Activated CD8-positive, alpha-beta memory T cell treated with anti-CD3 and anti-CD28 coated beads, Interleukin-2, amount 50 U/mL, for 4 hours (primary cell): ENCODE results near the gene EXTL2.
"Not testable (repeated sequence)": the region's sequence is repeated elsewhere in the genome, so short reads cannot be mapped to it uniquely, and the experiment has no call there.

Source experiments
- DNase-seq: peaks from one replicate; pipeline ENCODE4 v3.0.0-alpha.2; 2020

EXTL2 gene

DNA sequence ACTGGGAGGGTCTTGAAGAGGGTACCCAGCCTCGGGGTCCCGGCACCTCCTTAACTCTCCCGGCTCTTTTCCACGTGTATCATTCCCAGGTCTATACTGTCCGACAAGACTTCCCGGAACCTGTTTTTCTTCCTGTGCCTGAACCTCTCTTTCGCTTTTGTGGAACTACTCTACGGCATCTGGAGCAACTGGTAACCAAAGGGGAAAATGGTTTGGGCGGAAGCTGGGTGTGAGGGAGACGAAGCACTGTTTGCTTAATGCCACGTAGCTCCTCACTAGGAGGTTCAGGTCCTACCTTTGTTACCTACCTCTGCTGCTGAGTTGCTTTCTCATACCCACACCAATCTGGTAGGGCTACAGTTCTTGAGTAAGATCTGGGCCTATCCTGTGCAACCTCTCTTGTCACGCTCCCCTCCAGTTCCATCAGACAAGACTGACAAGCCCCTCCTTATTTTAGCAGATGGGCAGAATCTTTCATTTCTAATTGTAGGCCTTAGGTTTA is 1.9 kb upstream of the EXTL2 start:
- DNase-seq = peak; percentile 41

DNA sequence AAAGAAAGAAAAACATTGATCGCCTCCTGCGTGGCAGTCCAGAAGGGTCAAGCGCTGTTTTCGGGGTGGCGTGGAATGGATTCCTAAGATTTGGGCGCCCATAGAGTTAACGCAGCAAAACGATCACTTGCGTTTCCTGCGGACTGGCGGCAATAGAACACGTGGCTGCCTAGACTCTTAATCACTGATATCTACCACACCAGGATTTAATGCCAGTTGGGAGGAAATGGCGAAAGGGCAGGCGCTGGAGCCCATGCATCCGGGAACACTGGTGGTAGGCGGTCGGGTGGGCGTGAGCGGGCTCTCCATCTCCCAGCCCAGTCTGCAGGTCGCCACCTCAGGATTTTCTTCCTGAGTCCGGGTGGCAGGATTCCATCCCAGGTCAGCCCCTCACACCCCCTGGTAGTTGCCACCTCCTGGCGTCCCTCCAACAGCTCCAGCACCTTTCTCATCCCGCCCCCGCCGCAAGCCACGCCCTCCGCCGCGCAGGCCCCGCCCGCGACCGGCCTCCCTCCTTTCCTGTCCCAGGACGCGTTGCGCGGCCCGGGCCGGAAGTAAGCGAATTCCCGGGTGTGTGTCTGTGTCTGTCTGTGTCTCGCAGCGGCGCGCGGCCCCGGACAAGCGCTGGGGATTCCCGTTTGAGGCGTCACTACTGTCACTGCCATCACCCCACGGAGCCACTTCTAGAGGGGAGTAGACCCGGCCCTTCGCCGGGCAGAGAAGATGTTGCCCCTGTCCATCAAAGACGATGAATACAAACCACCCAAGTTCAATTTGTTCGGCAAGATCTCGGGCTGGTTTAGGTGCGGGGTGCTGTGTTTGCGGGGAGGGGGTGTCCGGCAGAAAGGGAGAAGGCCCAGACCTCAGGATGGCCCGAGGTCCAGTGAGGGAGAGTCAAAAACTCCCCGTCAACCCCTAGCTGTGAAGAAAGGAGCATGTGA is 1.2 kb upstream of the EXTL2 start, which contains the start of gene SLC30A7:
Gene SLC30A7 (plus strand): TSS at position 551 of the 941 bp plus-strand sequence. CDS start 173 bp downstream, at position 724.
- DNase-seq = peak; percentile 98

GRCh38 chr1:100893718-100894117 is 924 bp downstream of the EXTL2 start:
- no peak for DNase-seq

DNA sequence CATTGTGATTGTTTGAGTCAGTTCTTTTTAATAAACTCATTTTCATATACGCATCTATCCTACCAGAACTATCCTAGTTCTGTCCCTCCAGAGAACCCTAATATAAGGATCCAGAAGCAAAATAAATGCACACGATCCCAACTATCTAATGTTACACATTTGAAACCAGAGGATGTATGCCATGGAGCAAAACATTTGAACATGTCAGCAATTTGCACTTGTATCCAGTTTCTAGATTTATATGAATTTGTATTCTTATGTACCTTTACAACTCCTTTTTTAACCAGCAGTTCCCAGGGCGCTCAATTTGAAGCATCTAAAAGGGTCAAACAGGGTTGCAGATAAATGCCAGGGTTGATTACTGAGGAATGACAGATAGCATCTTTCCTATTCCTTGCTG is 2.1 kb downstream of the EXTL2 start:
- DNase-seq = no peak

DNA sequence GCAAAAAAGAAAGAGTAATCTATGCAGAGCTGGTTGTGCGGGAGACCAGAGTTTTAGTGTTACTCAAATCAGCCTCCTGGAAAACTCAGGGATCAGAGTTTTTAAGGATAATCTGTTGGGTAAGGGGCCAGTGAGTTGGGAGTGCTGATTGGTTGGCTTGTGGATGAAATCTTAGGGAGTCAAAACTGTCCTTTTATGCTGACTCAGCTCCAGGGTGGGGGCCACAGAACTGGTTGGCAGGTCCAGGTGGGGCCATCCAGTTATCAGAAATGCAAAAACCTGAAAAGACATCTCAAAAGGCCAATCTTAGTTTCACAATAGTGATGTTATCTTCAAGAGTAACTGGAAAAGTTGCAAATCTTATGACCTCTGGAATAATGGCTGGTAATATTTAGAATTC is 3.3 kb downstream of the EXTL2 start:
- no peak for DNase-seq

- not testable (repeated sequence) for DNase-seq
These were observed 4.7 kb downstream of the EXTL2 start for GRCh38 chr1:100889869-100890482.

DNA sequence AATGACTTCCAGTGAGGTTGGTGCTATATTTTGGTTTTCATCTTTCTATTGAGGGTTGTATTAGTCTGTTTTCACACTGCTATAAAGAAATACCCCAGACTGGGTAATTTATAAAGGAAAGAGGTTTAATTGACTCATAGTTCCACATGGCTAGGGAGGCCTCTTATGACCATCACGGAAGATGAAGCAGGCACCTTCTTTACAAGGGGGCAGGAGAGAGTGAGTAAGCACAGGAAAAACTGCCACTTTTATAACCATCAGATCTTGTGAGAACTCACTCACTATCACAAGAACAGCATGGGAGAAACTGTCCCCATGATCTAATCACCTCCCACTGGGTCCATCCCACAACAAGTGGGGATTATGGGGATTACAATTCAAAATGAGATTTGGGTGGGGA is 5.6 kb downstream of the EXTL2 start:
- not testable (repeated sequence) for DNase-seq

GRCh38 chr1:100883963-100884362 is 10.7 kb downstream of the EXTL2 start:
- no peak for DNase-seq

DNA sequence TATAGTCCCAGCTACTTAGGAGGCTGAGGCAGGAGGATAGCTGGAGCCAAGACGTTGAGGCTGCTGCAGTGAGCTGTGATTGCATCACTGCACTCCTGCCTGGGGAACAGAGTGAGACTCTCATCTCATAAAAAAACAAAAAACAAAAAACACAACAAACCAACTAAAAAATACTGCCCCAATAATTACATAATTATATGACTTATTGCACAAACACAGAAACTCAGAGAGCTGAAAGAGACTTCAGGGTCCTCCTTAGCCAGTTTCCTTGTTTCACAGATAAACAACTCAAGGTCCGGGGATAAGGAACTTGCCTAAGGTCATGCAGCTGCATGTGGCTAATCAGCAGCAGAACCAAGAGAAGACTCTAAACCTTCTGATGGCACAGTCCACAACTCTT is 11.9 kb downstream of the EXTL2 start:
- no peak for DNase-seq

DNA sequence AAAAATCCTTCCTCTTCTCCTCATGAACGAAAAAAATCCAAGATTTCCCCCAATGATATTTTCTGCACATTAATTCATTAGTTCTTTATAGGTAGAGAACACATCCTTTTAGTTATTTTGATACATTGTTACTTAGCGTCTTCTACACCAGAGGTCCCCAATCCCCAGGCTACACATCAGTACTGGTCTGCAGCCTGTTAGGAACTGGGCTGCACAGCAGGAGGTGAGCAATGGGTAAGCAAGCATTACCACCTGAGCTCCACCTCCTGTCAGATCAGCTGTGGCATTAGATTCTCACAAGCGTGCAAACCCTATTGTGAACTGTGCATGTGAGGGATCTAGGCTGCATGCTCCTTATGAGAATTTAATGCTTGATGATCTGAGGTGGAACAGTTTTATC is 13.0 kb downstream of the EXTL2 start:
- no peak for DNase-seq

- no peak for DNase-seq
These were observed 15.2 kb downstream of the EXTL2 start for GRCh38 chr1:100879422-100879821.

GRCh38 chr1:100876291-100876690 is 18.4 kb downstream of the EXTL2 start:
- no peak for DNase-seq

GRCh38 chr1:100875228-100875627 is 19.4 kb downstream of the EXTL2 start:
- DNase-seq = no peak

GRCh38 chr1:100874433-100874832 is 20.2 kb downstream of the EXTL2 start:
- DNase-seq = no peak

GRCh38 chr1:100869996-100870395 is 24.6 kb downstream of the EXTL2 start:
- DNase-seq = no peak

GRCh38 chr1:100868364-100868995 is 26.2 kb downstream of the EXTL2 start:
- DNase-seq = no peak

- DNase-seq = no peak
These were observed 27.8 kb downstream of the EXTL2 start for GRCh38 chr1:100866901-100867206.

- DNase-seq = no peak
These were observed 28.4 kb downstream of the EXTL2 start for GRCh38 chr1:100866041-100866900.

DNA sequence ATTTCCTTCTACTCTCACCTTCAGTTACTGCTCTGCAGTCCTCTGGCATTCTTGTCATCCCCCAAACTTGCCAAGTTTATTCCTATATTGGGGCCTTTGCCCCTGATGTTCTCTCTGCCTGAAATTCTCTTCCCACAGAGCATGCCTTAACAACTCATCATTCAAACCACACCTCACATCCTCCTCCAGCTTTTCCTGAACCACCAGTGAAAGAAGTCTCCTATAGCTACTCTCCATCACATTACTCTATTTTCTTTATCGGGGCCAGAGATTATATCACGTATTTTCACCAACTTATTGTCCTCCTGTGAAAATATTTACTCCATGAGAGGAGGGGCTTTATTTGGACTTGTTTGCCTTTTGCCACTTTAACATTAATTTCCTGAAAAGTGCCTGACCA is 32.1 kb downstream of the EXTL2 start:
- DNase-seq = no peak

GRCh38 chr1:100861379-100861778 is 33.3 kb downstream of the EXTL2 start:
- DNase-seq = no peak

DNA sequence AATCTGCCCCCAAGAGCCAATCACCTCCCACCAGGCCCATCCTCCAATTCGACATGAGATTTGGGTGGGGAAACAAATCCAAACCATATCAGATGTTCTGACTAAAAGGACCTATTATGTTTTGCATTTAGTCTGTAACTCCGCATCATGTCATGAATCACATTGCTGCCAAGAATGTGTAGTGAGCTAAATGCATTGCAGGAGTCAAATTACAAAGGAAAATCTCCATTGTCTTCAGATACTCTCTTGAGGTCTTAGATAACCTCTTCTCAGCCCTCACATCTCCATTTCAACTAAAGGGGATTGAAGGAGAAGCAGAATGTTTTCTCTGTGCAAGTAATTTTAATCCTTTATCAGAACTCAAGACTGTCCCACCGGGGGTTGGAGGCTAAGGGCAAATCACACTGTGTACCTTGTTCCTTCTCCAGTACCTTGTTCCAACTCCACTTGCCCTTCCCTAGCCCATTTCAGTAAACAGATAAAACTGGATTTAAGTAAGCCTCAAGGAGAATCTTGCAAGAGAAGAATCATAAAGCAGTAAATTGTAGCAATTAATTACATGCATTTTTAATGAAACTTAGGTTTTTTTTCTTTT is 34.1 kb downstream of the EXTL2 start:
- no peak for DNase-seq

GRCh38 chr1:100855116-100855515 is 39.5 kb downstream of the EXTL2 start:
- not testable (repeated sequence) for DNase-seq
